Prostate gland (tissue), 2 donors: Measurements from ENCODE around the gene KLHDC7B.

Source experiments
- POLR2A ChIP-seq: fragments of 450-650 bp; IDR thresholded peaks from one replicate; pipeline ENCODE4 v1.6.1; 2016; ENCODE audit warnings: antibody characterized with exemption, mild to moderate bottlenecking
- POLR2AphosphoS5 ChIP-seq: sonication (generic); formaldehyde crosslinking; IDR thresholded peaks from one replicate; pipeline ENCODE4 v1.6.1; 2017; ENCODE audit warnings: antibody characterized with exemption
- TF ChIP-seq, protein P1 (sequence below), 4 experiments: fragments of 200-600 bp in 2 of 4; fragments of 450-650 bp in 2 of 4; sonication (generic) in 2 of 4; IDR thresholded peaks; 1 replicate in 3 of 4; 2 replicates in 1 of 4; pipeline ENCODE4 v1.5.1; 2016 to 2019; ENCODE audit warnings: antibody characterized with exemption in 4 of 4, mild to moderate bottlenecking in 2 of 4, moderate library complexity in 2 of 4

DNA sequence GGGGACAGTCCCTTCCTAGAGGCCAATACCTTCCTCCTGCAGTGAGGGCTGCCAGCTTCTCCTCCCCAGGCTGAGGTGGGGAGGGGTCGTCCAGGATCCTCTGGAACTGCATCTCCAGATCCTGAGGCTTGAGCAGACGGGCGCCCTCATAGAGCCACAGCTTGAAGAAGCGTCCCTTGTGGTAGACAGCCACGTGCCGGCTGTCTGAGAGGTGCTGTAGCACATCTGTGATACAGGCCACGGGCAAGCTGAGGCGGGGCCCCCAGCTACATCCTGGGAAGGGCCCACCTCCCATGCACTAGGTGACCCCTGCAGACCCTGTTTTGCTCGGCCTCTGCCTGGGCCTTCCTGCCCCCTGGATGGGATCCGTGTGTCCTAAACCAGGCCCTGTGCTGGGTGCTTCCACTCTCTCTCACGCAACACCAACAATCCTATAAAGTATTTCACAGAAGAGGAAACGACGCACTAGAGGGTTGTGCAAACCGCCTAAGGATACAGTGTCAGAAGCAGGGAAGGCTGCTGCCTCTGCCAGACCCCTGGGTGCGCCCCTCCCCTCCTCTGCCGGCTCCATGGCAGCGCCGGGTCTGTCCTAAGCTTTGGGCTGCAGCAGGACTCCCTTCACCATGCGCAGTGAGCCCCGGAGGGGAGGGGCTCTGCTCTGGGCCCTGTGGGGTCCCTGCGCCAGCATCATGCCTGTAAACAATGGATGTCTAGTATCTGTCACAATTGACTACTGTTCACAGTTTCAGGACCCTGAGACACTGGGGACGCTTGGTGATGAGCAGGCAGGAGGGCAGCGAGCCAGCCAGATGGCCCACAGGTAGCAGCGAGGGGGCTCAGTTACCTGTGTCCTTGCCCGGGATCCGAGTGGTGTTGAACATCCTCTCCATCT is 28.0 kb downstream of the KLHDC7B start:
- TF ChIP-seq, protein P1, sequence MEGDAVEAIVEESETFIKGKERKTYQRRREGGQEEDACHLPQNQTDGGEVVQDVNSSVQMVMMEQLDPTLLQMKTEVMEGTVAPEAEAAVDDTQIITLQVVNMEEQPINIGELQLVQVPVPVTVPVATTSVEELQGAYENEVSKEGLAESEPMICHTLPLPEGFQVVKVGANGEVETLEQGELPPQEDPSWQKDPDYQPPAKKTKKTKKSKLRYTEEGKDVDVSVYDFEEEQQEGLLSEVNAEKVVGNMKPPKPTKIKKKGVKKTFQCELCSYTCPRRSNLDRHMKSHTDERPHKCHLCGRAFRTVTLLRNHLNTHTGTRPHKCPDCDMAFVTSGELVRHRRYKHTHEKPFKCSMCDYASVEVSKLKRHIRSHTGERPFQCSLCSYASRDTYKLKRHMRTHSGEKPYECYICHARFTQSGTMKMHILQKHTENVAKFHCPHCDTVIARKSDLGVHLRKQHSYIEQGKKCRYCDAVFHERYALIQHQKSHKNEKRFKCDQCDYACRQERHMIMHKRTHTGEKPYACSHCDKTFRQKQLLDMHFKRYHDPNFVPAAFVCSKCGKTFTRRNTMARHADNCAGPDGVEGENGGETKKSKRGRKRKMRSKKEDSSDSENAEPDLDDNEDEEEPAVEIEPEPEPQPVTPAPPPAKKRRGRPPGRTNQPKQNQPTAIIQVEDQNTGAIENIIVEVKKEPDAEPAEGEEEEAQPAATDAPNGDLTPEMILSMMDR (IDR thresholded peaks at IDR 0.05), result no peak
- TF ChIP-seq POLR2A (no peak), POLR2AphosphoS5 (no peak)
